NAMALWA (cell line): ENCODE measurements around the gene APEX1.
"Not testable (repeated sequence)": the region's sequence is repeated elsewhere in the genome, so short reads cannot be mapped to it uniquely, and the experiment has no call there.

ENCODE experiments used
- DNase-seq: peaks from one replicate; pipeline ENCODE4 v3.0.0-alpha.2; 2015; ENCODE audit warnings: low spot score

APEX1 gene

DNA sequence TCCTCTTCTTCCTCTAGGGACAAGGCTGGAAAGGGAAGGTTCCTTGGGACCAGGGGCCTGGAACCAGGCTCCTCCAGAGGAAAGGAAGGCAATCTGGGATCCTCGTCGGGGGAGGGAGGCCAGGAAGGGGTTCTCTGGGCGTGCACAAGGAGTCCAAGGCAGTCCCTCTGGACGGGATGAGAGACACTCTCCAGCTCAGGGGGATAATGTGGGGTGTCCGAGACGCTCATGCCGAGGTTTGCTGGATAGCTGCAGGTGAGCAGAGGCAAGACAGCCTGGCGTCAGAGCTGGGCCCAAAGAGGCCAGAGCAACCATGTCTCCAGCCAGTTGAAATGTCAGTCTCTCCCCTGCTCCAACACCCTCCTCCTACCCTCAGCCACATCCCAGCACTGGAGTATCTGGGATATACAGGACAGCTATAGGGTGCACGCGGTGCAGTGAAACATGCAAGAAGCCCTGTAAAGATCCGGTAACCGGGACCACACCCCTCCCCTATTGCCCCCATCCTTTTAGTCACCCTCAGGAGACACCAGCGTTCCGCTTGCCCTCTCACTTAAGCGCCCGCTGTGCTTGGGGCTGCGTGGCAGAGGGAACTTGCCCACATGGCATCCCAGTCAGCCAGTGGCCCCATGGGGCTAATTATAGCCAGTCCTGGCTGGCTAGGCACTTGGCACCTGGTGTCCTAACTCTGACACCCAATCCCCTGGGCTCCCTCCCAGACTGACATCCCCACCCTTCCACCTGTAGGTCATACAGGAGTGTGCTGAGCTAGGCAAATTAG, 19.3 kb upstream of the APEX1 start, which contains the start of gene KLHL33:
TSS of gene KLHL33 (minus strand) at position 585 of the 781 bp plus-strand sequence. CDS start at position 230, 355 bp downstream.
- DNase-seq, result no peak

DNA sequence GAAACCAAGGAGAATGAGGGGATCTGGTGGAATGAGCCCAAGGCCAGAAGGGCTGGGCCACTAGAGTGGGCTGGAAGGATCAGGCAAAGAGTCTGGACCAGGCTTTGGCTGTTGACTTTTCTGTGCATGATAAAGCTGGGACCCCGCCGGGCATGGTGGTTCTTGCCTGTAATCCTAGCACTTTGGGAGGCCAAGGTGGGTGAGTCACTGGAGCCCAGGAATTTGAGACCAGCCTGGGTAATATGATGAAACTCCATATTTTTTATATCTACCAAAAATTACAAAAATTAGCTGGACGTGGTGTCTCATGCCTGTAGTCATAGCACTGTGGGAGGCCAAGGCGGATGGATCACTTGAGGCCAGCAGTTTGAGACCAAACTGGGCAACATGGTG, 18.7 kb upstream of the APEX1 start:
- no peak for DNase-seq

DNA sequence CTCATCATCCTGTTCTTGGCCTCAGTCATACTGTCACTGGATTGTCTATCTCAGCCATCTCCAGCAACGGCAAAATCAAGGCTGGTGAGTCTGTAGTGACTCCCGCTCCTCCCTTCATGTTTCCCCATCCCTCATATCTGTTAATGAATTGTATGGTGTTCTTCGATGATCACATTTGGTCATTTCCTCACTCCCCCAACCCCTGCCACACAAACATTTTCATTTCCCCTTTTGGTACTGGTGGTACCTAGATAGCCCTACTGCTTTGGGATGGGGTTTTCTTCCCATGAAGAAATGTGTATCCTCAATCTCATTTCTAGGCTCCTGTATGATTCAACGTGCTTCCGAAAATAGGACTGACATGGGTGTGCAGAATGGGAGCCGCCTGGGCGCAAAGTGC, 16.4 kb upstream of the APEX1 start:
- no peak for DNase-seq

DNA sequence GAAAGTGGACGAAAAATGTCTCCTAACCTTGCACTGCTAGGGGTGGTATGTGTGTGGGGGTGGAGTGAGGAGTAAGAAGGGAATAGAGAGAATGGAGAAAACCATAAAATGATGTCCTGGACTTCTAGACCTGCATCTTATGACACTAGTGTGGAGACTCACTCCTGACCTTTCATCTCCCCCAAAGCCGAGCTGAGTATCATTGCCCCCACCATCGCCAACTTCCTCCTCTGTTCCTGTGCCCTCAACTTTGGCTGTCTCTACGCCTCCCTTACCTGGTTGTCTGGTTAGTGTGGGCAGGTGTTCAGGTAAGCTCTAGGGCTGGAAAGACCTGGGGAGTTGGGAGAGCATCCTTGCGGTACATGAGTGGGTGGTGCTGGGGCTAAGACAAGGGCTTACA, 14.6 kb upstream of the APEX1 start:
- no peak for DNase-seq

DNA sequence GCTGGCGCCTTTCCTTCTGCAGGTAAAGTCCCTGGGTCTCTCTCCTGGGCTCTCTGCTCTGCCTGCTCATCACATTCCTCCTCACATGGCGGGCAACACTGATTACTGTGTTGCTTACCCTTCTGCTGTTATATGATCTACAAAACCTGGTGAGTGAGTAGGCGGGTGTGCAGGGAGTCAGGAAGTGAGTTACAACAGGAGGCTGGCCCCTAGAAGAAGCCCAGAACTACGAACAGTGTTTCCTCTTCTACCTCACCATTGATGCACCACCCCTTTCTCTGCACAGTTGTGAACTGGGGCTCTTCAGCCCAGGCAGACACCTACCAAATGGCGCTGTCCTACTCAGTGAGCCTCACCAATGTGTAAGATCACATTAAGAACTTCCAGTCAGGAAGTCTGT, 14.1 kb upstream of the APEX1 start:
- no peak for DNase-seq

DNA sequence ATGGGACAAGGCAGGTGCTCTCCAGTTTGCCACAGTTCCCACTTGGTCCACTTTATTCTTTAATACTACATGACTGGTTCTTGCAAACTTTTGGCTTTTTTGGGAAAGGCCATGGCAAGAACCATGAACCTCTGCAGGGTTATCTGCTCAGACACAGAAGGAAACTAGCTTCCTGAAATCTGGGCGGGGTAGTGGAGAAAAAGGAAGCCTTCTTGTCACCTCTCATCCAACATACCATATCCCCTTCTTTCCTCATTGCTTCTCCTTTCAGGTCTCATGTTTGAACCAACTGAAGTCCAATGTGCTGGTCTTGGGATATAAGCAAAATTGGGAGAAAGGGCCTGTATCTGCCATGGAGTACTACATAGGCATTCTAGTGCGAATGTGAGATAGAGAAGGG, 13.6 kb upstream of the APEX1 start:
- DNase-seq, result no peak

DNA sequence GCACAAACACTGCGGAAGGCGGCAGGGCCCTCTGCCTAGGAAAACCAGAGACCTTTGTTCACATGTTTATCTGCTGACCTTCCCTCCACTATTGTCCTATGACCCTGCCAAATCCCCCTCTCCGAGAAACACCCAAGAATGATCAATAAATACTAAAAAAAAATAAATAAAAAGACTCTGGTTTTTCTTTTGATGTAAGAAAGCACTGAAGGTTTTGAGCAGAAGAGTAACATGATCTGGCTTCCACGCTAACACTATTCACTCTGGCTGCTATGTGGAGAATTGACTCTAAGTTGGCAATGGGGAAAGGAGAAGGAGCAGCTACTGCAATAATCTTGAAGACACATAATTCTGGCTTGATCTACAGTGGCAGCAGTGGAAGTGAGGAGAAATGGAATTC, 11.4 kb upstream of the APEX1 start:
- not testable (repeated sequence) for DNase-seq

DNA sequence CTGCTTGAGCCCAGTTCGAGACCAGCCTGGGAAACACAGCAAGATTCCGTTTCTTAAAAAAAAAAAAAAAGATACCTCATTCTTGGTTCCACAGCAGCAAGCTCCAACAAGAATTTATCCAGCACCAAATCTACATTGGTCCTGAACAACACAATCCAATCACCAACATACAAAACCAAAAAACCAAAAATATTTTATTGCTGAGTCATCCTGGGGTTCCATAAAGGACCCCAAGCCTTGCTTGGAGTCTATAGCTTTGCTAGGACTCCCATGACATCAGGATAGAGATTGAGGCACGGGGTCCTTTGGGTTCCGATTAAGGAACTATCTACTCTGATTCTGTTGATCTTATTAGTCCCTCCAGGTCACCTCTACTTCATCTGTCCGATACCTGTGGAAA, 8.1 kb upstream of the APEX1 start:
- no peak for DNase-seq

DNA sequence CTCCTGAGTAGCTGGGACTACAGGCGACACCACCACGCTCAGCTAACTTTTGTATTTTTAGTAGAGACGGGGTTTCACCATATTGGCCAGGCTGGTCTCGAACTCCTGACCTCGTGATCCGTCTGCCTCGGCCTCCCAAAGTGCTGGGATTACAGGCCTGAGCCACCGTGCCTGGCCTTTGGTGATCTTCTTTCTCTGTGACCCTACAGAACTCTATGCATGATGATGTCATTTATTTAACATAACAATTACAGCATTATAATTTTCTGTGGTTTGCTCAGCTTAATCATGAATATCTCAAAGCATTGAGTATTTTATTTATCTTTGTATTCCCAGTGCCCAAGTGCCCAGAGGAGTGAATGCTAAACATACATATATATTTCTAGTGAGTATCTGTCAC, 2.2 kb upstream of the APEX1 start:
- DNase-seq, result not testable (repeated sequence)

DNA sequence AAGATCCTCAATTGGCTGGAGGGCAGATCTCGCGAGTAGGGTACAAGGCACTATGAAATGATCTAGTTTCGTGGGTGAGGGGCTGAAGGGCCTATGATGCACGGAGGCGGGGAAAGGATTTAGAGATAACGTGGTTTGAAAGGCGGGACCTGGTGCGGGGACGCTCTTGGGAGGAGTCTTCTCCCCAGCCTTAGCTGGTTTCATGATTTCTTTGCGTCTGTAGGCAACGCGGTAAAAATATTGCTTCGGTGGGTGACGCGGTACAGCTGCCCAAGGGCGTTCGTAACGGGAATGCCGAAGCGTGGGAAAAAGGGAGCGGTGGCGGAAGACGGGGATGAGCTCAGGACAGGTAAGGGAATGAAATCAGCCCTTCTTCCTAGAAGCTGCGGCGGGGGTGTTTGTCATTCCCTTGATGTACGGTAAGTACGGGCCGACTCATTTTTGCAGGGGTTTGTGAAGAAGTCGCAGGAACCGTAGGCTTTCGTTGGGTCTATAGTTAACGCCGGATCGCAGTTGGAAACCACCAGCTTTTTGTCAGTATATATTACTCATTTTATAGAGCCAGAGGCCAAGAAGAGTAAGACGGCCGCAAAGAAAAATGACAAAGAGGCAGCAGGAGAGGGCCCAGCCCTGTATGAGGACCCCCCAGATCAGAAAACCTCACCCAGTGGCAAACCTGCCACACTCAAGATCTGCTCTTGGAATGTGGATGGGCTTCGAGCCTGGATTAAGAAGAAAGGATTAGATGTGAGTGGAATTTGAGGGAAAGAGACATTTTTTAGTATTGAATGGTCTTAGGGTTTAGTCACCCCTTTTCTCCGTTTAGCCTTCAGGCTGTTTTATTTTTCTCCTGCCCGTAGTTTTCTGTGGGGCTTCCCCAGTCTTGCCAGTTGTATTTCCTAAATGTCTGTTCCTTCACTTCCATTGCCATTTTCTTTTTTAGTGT, 602 bp downstream of the APEX1 start:
- no peak for DNase-seq

DNA sequence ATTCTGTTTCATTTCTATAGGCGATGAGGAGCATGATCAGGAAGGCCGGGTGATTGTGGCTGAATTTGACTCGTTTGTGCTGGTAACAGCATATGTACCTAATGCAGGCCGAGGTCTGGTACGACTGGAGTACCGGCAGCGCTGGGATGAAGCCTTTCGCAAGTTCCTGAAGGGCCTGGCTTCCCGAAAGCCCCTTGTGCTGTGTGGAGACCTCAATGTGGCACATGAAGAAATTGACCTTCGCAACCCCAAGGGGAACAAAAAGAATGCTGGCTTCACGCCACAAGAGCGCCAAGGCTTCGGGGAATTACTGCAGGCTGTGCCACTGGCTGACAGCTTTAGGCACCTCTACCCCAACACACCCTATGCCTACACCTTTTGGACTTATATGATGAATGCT, 1.9 kb downstream of the APEX1 start:
- no peak for DNase-seq

DNA sequence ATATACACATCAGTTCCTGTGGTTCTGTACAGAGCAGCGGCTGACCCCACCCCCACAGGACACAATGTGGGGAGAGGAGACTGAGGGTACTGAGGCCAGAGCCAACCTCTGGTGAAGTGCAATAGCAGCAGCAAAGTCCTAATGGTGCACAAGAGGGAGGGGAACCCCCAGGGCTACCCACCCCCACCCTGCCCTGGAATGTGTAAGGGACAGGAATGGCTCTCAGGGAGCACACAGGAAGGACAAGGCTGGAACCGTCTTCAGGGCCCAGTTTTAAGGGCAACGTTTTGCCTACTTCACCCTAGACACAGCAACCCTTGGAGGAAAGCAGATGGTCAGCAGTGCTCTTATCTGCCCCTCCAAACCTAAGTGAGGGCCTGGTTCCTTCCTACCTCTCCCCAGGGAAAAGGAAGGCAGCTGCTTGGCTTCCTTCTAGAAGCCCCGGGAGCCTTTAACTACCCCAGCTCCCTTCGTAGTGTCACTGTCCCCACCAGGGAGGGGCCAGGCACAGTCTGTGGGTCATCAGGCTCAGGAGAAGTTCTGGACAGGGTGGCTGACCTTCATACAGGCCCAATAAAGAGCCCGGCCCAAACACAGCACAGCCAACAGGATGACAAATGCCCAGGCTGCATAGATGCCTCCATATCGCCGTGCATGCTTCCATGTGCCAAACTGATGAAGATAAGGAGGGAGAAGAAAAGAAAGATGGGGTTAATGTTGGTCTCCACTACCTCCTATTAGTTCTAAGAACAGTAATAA, 3.2 kb downstream of the APEX1 start:
- DNase-seq, result no peak

DNA sequence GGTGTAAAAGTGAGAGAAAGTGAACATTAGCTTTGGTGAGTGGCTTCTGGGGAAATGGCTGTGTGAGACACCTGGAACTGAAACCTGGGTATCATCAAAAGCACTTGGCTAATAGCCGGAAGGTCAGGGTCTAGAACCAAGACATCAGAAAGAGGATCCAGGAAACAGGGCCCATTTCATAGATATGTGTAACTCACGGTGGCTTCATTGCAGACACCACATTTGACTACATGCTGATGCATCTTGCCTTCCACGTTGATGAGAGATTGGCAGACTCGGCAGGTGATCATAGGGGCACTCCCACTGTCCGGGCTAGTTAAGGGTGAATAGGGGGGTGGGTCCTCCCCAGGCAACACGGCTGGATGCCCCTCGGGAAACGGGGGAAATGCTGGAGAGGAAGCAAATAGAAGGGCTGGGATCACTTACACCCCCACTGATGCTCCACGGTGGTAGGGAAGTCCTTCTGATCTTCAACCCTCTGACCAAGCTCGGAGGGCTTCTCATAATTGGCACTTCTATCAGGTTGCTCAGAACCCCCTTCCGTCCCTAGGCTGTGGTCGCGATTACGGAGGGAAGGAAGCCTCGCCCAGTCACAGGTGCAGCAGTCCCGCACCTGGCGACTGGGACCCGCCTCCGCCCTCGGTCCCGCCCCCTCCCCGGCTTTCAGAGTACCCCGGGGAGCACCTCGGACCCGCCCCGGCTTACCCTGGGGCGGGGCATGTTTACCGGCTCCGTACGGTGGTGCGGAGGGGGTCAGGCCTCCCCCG, 5.6 kb downstream of the APEX1 start:
- peak; percentile 88 for DNase-seq

DNA sequence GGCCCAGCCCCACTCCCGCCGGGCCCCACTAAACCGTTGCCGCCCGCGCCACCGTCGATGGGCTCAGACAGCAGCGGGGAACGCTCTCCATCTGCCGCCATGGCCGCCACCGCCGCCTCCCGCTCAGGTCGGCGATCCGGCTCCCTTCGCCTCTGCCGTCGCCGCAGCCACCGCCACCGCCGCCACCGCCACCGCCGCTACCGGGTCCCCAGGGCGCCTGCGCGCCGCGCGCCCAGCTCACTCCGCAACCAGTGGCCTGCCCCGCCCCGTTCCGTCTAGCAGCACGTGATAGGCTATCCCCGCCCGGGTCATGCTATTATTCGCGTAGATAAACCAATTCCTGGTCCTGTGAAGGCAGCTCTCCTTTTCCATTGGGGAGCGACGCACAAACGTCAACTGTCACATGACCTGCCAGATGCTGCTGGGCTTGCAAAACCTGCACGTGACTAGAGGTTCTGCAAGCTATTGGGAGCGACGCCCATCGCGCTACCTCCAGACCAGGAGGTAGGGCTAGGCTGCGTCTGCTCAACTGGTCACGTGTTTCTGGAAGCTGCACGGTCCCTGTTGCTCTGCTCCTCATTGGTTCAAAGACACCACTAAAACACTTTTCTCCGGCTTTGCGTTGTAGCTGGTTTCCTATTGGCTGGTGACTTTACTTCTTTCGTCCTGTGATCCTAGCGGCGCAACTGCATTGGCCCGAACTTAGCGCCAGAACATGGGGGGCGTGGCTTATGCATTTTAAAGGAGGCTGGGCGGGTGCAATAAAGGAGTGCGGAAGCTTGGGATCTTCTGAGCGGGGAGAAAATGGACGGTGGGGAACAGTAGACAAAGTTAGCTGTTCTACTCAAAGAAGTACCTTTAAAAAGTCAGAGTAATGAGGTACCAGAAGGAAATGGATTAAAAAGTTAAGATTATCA, 6.5 kb downstream of the APEX1 start, which contains the start of gene PIP4P1:
TSS of gene PIP4P1 (minus strand) at position 210 of the 917 bp plus-strand sequence. CDS start at position 101, 109 bp downstream.
- peak; percentile 100 for DNase-seq

DNA sequence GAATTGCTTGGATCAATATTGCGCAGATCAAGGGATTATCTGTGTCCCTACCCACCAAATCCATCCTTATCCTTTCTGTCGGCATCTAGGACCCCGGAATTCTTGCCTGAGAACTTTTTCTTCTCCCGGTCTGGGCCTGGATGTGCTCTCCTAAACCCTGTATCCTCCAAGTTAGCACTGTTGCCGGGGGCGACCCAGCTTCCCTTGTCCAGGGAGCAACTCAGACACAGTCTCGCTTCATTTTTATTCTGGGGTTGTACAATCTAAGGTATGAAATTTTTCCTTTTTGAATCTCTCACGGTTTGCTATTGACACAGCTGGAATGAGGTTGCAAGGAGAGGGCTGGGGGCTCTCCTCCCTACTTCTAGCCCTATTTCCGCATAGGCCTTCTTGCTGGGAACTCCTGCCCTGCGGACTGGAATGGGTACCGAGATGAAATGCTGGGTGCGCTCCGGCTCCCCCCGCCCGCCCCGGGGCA, 13.8 kb downstream of the APEX1 start:
- no peak for DNase-seq

DNA sequence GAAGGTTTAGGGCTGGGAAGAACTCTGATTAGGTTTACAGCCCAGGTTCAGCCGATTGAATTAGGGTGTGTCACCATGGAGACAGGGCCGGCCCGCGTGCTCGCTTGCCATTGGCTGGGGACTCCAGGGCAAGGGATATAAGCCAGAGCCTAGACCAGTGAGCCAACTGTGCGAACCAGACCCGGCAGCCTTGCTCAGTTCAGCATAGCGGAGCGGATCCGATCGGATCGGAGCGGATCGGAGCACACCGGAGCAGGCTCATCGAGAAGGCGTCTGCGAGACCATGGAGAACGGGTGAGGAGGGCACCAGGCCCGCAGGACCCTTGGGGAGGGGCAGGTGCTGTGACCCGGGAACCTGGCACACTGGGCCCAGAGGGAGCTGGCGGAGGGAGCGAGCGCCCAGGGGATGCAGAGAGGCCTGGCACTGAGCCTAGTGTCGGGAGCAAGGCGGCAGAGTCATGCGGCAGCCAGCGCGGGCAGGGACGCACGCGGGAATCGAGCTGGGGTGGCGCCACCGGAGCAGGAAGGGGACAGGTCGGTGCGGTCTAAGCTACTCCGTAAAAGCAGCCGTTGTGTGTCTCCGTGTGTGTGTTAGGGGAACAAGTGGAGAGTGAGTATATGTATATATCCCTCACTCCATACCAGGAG, 14.3 kb downstream of the APEX1 start, which contains the start of gene PNP:
TSS of gene PNP (plus strand) at position 165 of the 648 bp plus-strand sequence. CDS start at position 284, 119 bp downstream.
- DNase-seq, result peak; percentile 96

DNA sequence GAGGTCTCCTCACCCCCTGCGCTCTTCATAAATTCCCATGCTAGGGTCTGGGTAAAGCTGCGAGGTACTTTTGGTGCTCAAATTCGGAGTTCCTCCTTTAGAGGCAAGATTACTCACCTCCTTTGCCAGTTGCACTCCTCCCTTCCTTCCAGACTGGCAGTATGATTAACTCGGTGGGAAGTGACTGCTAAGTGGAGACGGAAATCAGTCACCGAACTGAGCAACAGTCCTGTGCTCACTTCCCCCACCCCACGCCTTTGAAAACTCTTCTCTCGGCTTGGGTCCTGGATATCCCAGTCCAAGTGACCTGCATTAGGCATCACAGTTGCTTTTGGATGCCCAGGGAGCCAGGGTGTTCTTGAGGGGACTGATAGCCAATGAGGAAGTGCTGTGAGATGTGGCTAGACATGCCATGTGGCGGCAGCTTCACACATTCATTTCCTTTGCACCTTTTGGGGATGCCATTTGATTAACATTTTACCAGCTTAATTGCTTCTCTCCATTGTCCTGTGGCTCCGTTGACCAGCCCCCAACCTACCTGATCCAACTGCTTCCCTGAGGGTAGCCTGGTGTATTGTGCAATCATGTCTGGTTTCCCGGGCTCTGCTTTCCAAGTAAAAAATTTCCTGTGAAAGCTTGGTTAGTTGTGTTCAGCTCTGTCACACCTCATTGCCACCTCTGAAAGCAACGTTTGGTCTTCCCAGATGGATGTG, 15.0 kb downstream of the APEX1 start:
- DNase-seq, result peak; percentile 68

DNA sequence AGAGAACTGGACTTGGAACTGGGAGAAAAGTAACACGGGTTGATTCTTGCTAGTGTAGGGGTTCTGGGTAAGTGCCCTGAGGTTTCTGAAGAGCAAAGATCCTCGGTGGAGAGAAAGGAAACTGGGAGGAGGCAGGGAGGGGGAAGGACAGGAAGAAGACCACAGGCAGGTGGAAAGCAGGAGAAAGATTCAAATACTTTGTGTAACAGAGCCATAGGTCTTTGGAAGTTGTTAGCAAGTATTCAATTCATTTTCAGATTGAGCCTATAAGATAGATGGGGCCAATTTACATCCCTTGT, 15.5 kb downstream of the APEX1 start:
- no peak for DNase-seq
